ENCODE results near the gene DAGLA. TPM values are rescaled to one million over a fixed set of nuclear protein-coding genes. Genes with fewer than 3 reads are reported as not detected.

The DAGLA gene
- total and polyA plus RNA-seq, 10 donors, result 0.27 to 5.0 (median 3.3) TPM

DNA sequence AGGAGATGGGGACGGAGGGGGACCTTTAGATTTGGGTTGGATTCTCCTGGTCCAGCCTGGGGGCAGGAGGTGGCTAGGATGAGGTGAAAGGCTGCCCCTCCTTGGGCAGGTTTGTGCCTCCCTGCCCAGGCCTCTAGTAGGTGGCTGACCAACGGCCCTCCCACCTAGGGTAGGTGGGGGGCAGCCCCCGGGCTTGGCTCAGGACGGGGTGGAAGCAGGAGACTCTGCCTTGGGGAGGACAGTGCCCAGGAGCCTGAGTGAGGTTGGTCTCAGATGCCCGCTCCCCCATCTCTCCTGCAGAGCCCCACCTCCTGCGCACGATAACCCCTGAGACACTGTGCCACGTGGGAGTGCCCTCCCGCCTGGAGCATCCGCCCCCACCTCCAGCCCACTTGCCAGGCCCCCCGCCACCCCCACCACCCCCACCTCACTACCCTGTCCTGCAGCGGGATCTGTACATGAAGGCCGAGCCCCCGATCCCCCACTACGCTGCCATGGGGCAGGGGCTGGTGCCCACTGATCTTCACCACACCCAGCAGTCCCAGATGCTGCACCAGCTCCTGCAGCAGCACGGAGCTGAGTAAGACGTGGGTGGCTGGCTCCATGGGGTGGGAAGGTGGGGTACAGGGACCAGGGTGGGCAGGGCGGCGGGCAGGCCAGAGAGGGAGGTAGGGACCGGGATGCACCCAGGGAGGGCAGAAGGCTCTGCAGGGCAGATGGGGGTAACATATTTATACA is 89.9 kb downstream of the DAGLA start:
- Histone ChIP-seq H3K36me3 (no peaks in the 10 kb centered on the region), H3K4me3 (no peak overlapping the region), H3K27ac (no peak overlapping the region), H3K4me1 (peaks cover 0 to 13% (median 5%) of the 10 kb centered on the region in 6 donors), H3K27me3 (replicated peaks in 1 of 7) (peaks cover 0 to under 1% (median 0%) of the 10 kb centered on the region in 7 donors), H3K9me3 (no peaks in the 10 kb centered on the region)
- no peak for DNase-seq
- intact Hi-C loops (cut with DNase I; ENCODE audit: low total_unique reads), result no loop called here
- 90 to 94% (median 90%) methylated on average over 13 to 20 of the region's 20 CpGs for WGBS, 5 donors
- no peak for TF ChIP-seq POLR2AphosphoS5 (IDR thresholded peaks at IDR 0.05)
- TF ChIP-seq POLR2A (IDR thresholded peaks at IDR 0.05), result no peak
- TF ChIP-seq, protein P1, sequence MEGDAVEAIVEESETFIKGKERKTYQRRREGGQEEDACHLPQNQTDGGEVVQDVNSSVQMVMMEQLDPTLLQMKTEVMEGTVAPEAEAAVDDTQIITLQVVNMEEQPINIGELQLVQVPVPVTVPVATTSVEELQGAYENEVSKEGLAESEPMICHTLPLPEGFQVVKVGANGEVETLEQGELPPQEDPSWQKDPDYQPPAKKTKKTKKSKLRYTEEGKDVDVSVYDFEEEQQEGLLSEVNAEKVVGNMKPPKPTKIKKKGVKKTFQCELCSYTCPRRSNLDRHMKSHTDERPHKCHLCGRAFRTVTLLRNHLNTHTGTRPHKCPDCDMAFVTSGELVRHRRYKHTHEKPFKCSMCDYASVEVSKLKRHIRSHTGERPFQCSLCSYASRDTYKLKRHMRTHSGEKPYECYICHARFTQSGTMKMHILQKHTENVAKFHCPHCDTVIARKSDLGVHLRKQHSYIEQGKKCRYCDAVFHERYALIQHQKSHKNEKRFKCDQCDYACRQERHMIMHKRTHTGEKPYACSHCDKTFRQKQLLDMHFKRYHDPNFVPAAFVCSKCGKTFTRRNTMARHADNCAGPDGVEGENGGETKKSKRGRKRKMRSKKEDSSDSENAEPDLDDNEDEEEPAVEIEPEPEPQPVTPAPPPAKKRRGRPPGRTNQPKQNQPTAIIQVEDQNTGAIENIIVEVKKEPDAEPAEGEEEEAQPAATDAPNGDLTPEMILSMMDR (IDR thresholded peaks at IDR 0.05 in 8 of 11, conservative IDR thresholded peaks at IDR 0.05 in 3 of 11), result no peak

DNA sequence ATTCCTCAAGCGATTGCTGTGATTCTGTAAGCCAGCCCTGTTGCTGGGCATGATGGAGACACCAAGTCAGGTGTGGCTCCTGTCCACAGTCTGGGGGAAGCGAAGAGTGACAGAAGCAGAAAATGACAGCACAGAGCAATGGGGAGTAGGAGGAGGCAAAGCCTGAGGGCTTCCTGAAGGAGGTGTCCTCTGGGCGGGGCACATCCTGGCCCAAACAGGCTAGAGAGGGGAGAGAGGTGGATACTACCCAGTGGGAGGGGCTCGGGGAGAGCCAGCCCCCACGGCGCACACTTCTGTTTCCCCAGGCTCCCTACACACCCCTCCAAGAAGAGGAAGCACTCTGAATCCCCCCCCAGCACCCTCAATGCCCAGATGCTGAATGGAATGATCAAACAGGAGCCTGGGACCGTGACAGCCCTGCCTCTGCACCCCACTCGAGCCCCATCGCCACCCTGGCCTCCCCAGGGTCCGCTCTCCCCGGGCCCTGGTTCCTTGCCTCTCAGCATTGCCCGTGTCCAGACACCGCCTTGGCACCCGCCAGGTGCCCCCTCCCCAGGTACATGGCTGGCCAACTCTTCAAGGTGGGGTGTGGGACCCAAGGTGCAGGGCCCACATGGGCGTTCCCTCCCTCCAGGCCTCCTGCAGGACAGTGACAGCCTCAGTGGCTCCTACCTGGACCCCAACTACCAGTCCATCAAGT is 91.2 kb downstream of the DAGLA start:
- intact Hi-C loops (cut with DNase I; ENCODE audit: low total_unique reads), result no loop called here
- no peaks in the 10 kb centered on the region for H3K9me3 ChIP-seq
- H3K4me1 ChIP-seq, result peaks cover 0 to 18% (median 6%) of the 10 kb centered on the region in 6 donors
- no peak for DNase-seq
- no peak overlapping the region for H3K4me3 ChIP-seq
- peaks cover 0 to 3% (median 0%) of the 10 kb centered on the region in 7 donors for H3K27me3 ChIP-seq (replicated peaks in 1 of 7)
- H3K27ac ChIP-seq, result no peak overlapping the region
- no peak for TF ChIP-seq POLR2AphosphoS5 (IDR thresholded peaks at IDR 0.05)
- TF ChIP-seq POLR2A (IDR thresholded peaks at IDR 0.05), result no peak
- TF ChIP-seq, protein P1 (IDR thresholded peaks at IDR 0.05 in 8 of 11, conservative IDR thresholded peaks at IDR 0.05 in 3 of 11), result no peak
- whole genome bisulfite sequencing, 5 donors, result 75 to 86% (median 82%) methylated on average over 12 to 15 of the region's 15 CpGs
- H3K36me3 ChIP-seq, result no peaks in the 10 kb centered on the region

DNA sequence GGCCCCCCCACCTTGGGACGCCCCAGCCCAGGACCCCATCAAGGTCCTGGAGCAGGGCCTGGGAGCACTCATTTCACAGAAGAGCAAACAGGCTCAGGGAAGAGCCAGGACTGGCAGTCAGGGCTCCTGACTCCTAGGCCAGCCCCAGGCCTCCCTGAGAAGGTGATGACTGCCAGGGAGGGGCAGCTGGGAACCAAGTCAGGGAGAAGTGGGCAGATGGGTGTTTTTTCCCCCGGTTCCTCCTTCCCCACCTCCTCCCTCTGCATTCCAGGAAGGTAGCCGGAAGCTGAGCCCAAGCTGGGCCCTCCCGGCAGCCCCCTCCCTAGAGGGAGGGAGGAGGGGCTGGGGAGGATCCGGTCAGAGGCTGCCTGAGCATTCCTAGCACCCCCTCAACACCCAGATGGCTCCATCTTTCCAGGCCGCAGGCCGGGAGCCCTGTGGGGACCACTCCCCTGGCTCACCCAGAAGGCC is 91.8 kb downstream of the DAGLA start:
- H3K27ac ChIP-seq, result peak overlapping the region in 1 of 8 donors; percentile 3
- no peaks in the 10 kb centered on the region for H3K9me3 ChIP-seq
- H3K27me3 ChIP-seq (replicated peaks in 1 of 7), result peaks cover 0 to 9% (median 0%) of the 10 kb centered on the region in 7 donors
- intact Hi-C loops (cut with DNase I; ENCODE audit: low total_unique reads), result no loop called here
- peaks cover 2 to 24% (median 11%) of the 10 kb centered on the region in 6 donors for H3K4me1 ChIP-seq
- WGBS, 5 donors, result 49 to 71% (median 64%) methylated on average over 3 to 7 of the region's 7 CpGs
- no peaks in the 10 kb centered on the region for H3K36me3 ChIP-seq
- no peak for DNase-seq
- no peak for TF ChIP-seq POLR2AphosphoS5 (IDR thresholded peaks at IDR 0.05)
- TF ChIP-seq, protein P1 (IDR thresholded peaks at IDR 0.05 in 8 of 11, conservative IDR thresholded peaks at IDR 0.05 in 3 of 11), result no peak
- no peak for TF ChIP-seq POLR2A (IDR thresholded peaks at IDR 0.05)
- no peak overlapping the region for H3K4me3 ChIP-seq

DNA sequence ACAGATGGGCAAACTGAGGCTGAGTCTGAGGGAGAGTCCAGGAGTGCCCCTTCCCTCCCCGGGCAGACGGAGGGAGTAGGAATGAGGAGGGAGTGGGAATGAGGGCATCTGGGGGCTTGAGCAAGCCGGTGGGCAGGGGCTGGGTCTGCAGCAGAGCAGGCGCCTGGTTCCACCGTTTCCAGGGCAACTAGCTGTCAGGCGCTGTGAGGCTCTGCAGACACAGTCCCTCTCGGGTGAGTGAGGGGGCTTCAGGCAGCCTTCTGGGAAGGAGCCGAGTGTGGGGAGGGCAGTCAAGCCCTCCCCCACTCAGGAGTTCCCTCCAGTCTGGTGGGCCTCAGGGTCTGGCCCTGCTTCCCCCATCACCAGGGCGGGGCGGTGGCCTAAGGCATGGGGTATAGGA is 93.2 kb downstream of the DAGLA start:
- Histone ChIP-seq H3K4me3 (no peak overlapping the region), H3K27me3 (replicated peaks in 1 of 7) (peaks cover 0 to 18% (median 0%) of the 10 kb centered on the region in 7 donors), H3K36me3 (no peaks in the 10 kb centered on the region), H3K4me1 (peaks cover 8 to 38% (median 20%) of the 10 kb centered on the region in 6 donors), H3K9me3 (no peaks in the 10 kb centered on the region), H3K27ac (no peak overlapping the region)
- 75 to 87% (median 85%) methylated on average over 9 to 10 of the region's 10 CpGs for WGBS, 5 donors
- no peak for DNase-seq
- intact Hi-C loops (cut with DNase I; ENCODE audit: low total_unique reads), result no loop called here
- TF ChIP-seq POLR2A (IDR thresholded peaks at IDR 0.05) (no peak), POLR2AphosphoS5 (IDR thresholded peaks at IDR 0.05) (no peak)
- TF ChIP-seq, protein P1 (IDR thresholded peaks at IDR 0.05 in 8 of 11, conservative IDR thresholded peaks at IDR 0.05 in 3 of 11), result no peak
